Liver (tissue), 3 donors: ENCODE measurements around the gene PAX9.

Experiments
- CTCF ChIP-seq: fragments of 150-350 bp; IDR thresholded peaks from 2 replicates; pipeline ENCODE4 v1.5.1; 2017; ENCODE audit warnings: improper control_type of control experiment, low read depth, low read length; ENCODE audit not compliant: missing input control
- EGR1 ChIP-seq, 2 donors: IDR thresholded peaks; 2 replicates each; pipeline ENCODE4 v1.6.1; 2016 to 2018; ENCODE audit warnings: antibody characterized with exemption in 2 of 2, low read depth in 2 of 2
- FOXA1 ChIP-seq: IDR thresholded peaks from 2 replicates; pipeline ENCODE4 v1.6.1; 2016; ENCODE audit warnings: antibody characterized with exemption
- GABPA ChIP-seq, 2 donors: IDR thresholded peaks in 1 of 2; conservative IDR thresholded peaks in 1 of 2; 2 replicates each; pipeline ENCODE4 v1.6.1; 2016; ENCODE audit warnings: antibody characterized with exemption in 2 of 2, mild to moderate bottlenecking in 1 of 2, moderate library complexity in 1 of 2
- JUND ChIP-seq, 2 donors: IDR thresholded peaks; 2 replicates each; pipeline ENCODE4 v1.6.1; 2016; ENCODE audit warnings: antibody characterized with exemption in 2 of 2
- MAX ChIP-seq: IDR thresholded peaks from 2 replicates; pipeline ENCODE4 v1.6.1; 2016; ENCODE audit warnings: antibody characterized with exemption
- NR2F2 ChIP-seq: IDR thresholded peaks from 2 replicates; pipeline ENCODE4 v1.6.1; 2016; ENCODE audit warnings: antibody characterized with exemption
- RAD21 ChIP-seq, 2 donors: IDR thresholded peaks; 2 replicates each; pipeline ENCODE4 v1.6.1; 2016; ENCODE audit warnings: antibody characterized with exemption in 2 of 2, mild to moderate bottlenecking in 2 of 2
- SP1 ChIP-seq: IDR thresholded peaks from 2 replicates; pipeline ENCODE4 v1.6.1; 2018; ENCODE audit warnings: antibody characterized with exemption, mild to moderate bottlenecking
- TAF1 ChIP-seq: conservative IDR thresholded peaks from 2 replicates; pipeline ENCODE4 v1.6.1; 2016; ENCODE audit warnings: antibody characterized with exemption, mild to moderate bottlenecking
- YY1 ChIP-seq: IDR thresholded peaks from 2 replicates; pipeline ENCODE4 v1.6.1; 2016; ENCODE audit warnings: antibody characterized with exemption, mild to moderate bottlenecking
- ZBTB33 ChIP-seq: IDR thresholded peaks from 2 replicates; pipeline ENCODE4 v1.6.1; 2016; ENCODE audit warnings: antibody characterized with exemption
- donor health status: healthy.
- donor health status: healthy.

GRCh38 chr14:36618641-36619040, 43.0 kb upstream of the PAX9 start:
- TF ChIP-seq GABPA (IDR thresholded peaks at IDR 0.05 in 1 of 2, conservative IDR thresholded peaks at IDR 0.05 in 1 of 2), result no peak
- TF ChIP-seq CTCF, result no peak
- no peak for TF ChIP-seq SP1
- no peak for TF ChIP-seq MAX
- no peak for TF ChIP-seq TAF1
- TF ChIP-seq YY1, result no peak
- TF ChIP-seq JUND (IDR thresholded peaks at IDR 0.05), result no peak
- no peak for TF ChIP-seq EGR1 (IDR thresholded peaks at IDR 0.05; ENCODE audit: low read depth in 2 of 2)
- no peak for TF ChIP-seq RAD21 (IDR thresholded peaks at IDR 0.05)
- TF ChIP-seq NR2F2, result no peak
- TF ChIP-seq FOXA1, result no peak
- no peak for TF ChIP-seq ZBTB33
